HepG2 (cell line): ENCODE data around the gene MNAT1. TPM values are rescaled to one million over a fixed set of nuclear protein-coding genes. Genes with fewer than 3 reads are reported as not detected.

Experiments
- CREM ChIP-seq, 2 experiments: sonication (generic) in 1 of 2; formaldehyde crosslinking in 1 of 2; IDR thresholded peaks; 2 replicates each; pipeline versions ENCODE4 v1.4.0 to v1.6.1; 2016 to 2020; ENCODE audit warnings: antibody characterized with exemption in 1 of 2, mild to moderate bottlenecking in 1 of 2, missing genetic modification reagents in 1 of 2
- ERF ChIP-seq: IDR thresholded peaks from 2 replicates; pipeline ENCODE4 v1.6.1; 2018; ENCODE audit warnings: missing biosample characterization, missing genetic modification reagents
- FOXA1 ChIP-seq, 2 experiments: fragments of 450-650 bp in 1 of 2; sonication (generic) in 1 of 2; formaldehyde crosslinking in 1 of 2; IDR thresholded peaks; 2 replicates each; pipeline versions ENCODE4 v1.4.0 to v1.6.1; 2016 to 2020; ENCODE audit warnings: missing genetic modification reagents in 1 of 2
- FOXJ3 ChIP-seq: sonication (generic); formaldehyde crosslinking; IDR thresholded peaks from 2 replicates; pipeline ENCODE4 v1.4.0; 2020; ENCODE audit warnings: missing genetic modification reagents, mild to moderate bottlenecking, borderline replicate concordance
- HDAC2 ChIP-seq: sonication (generic); formaldehyde crosslinking; IDR thresholded peaks from 2 replicates; pipeline ENCODE4 v1.4.0; 2020; ENCODE audit warnings: missing genetic modification reagents
- HNRNPK ChIP-seq: fragments of 200-400 bp; formaldehyde crosslinking; IDR thresholded peaks from 2 replicates; pipeline ENCODE4 v1.6.1; 2018; ENCODE audit warnings: low read length, low read depth, moderate library complexity, mild to moderate bottlenecking; ENCODE audit not compliant: poor library complexity, severe bottlenecking
- PBX2 ChIP-seq: IDR thresholded peaks from 2 replicates; pipeline ENCODE4 v1.6.1; 2016; ENCODE audit warnings: control low read depth
- PHF8 ChIP-seq: sonication (generic); formaldehyde crosslinking; IDR thresholded peaks from 2 replicates; pipeline ENCODE4 v1.5.0; 2020; ENCODE audit warnings: missing genetic modification reagents
- RNF219 ChIP-seq: sonication (generic); formaldehyde crosslinking; IDR thresholded peaks from 2 replicates; pipeline ENCODE4 v1.5.0; 2020; ENCODE audit warnings: mild to moderate bottlenecking, missing genetic modification reagents
- SMAD9 ChIP-seq: sonication (generic); formaldehyde crosslinking; IDR thresholded peaks from 2 replicates; pipeline ENCODE4 v1.5.1; 2020; ENCODE audit warnings: mild to moderate bottlenecking, missing genetic modification reagents
- SMARCC2 ChIP-seq: fragments of 450-650 bp; IDR thresholded peaks from 2 replicates; pipeline ENCODE4 v1.6.1; 2017; ENCODE audit warnings: antibody characterized with exemption, mild to moderate bottlenecking
- ZKSCAN1 ChIP-seq: fragments of 150-350 bp; IDR thresholded peaks from 2 replicates; pipeline ENCODE4 v1.6.1; 2014; ENCODE audit warnings: low read length
- ZNF276 ChIP-seq: sonication (generic); formaldehyde crosslinking; IDR thresholded peaks from 2 replicates; pipeline ENCODE4 v1.4.0; 2020; ENCODE audit warnings: mild to moderate bottlenecking, low read depth, missing genetic modification reagents
- ZNF414 ChIP-seq: sonication (generic); formaldehyde crosslinking; IDR thresholded peaks from 2 replicates; pipeline ENCODE4 v1.5.0; 2020; ENCODE audit warnings: missing genetic modification reagents
- ZNF431 ChIP-seq: sonication (generic); formaldehyde crosslinking; IDR thresholded peaks from 2 replicates; pipeline ENCODE4 v1.9.0; 2022; ENCODE audit warnings: missing genetic modification reagents, low read depth, mild to moderate bottlenecking, borderline replicate concordance
- ZNF768 ChIP-seq: sonication (generic); formaldehyde crosslinking; IDR thresholded peaks from 2 replicates; pipeline ENCODE4 v1.4.0; 2020; ENCODE audit warnings: missing genetic modification reagents
- polyA plus RNA-seq, 8 experiments: library from polyadenylated mRNA; depleted of rRNA in 3 of 8; stranded (reverse) in 7 of 8; unstranded in 1 of 8; fragments of >200 nt; fragmentation: Illumina TruSeq in 4 of 8; extraction: Trizol in 4 of 8; gene quantifications; 2 replicates each; pipeline versions ENCODE4 v1.2.1 to v1.2.3, GENCODE V29; 2011 to 2016; ENCODE audit warnings: low read depth in 4 of 8, missing spikeins in 1 of 8, mixed read lengths in 1 of 8; ENCODE audit not compliant: insufficient read depth in 1 of 8
- total RNA-seq, 5 experiments: library from RNA; depleted of rRNA; stranded (reverse); fragments of >200 nt; fragmentation: Illumina TruSeq; extraction: Trizol; gene quantifications; 2 replicates each; pipeline ENCODE4 v1.2.3, GENCODE V29; 2016; ENCODE audit warnings: low read depth in 1 of 5
- TF ChIP-seq, protein P1 (sequence below), 2 experiments: IDR thresholded peaks; 2 replicates each; pipeline ENCODE4 v1.6.1; 2011 to 2012; ENCODE audit warnings: low read length in 2 of 2, borderline replicate concordance in 1 of 2, low read depth in 1 of 2, mild to moderate bottlenecking in 1 of 2, moderate library complexity in 1 of 2
- TF ChIP-seq, protein P2 (sequence below): sonication (generic); formaldehyde crosslinking; IDR thresholded peaks from 2 replicates; pipeline ENCODE4 v1.5.0; 2020; ENCODE audit warnings: mild to moderate bottlenecking, missing genetic modification reagents

MNAT1 gene
- total and polyA plus RNA-seq, 2 of the 13 experiments (the other 11 are each of a cell fraction or from before 2014, with no cell fraction given), result 49.2 to 94.8 TPM

DNA sequence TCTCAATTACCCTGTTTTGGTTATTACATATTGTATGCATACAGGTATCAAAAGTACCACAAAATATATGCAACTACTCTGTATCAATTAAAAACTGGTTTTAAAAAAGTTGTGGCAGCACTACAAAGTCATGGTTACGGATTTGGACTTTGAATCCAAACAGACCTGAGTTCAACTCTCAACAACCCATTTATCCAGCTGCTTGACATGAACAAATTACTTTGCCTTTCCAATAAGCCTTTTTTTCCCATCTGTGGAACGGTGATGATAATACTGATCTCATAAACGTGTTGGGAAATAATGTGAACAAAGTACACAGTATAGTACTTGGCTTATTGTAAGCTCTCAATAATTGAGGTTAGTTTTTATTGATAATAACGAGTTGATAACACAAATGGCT, 85.0 kb downstream of the MNAT1 start (continued):
- TF ChIP-seq RNF219, result no peak
- TF ChIP-seq PBX2 (CRISPR knock-in tag), result peak; percentile 45; the same call in 1 of the 2 replicates
- no peak for TF ChIP-seq SMAD9 (CRISPR knock-in tag)
- TF ChIP-seq ZNF431 (CRISPR knock-in tag), result no peak
- TF ChIP-seq, protein P1, sequence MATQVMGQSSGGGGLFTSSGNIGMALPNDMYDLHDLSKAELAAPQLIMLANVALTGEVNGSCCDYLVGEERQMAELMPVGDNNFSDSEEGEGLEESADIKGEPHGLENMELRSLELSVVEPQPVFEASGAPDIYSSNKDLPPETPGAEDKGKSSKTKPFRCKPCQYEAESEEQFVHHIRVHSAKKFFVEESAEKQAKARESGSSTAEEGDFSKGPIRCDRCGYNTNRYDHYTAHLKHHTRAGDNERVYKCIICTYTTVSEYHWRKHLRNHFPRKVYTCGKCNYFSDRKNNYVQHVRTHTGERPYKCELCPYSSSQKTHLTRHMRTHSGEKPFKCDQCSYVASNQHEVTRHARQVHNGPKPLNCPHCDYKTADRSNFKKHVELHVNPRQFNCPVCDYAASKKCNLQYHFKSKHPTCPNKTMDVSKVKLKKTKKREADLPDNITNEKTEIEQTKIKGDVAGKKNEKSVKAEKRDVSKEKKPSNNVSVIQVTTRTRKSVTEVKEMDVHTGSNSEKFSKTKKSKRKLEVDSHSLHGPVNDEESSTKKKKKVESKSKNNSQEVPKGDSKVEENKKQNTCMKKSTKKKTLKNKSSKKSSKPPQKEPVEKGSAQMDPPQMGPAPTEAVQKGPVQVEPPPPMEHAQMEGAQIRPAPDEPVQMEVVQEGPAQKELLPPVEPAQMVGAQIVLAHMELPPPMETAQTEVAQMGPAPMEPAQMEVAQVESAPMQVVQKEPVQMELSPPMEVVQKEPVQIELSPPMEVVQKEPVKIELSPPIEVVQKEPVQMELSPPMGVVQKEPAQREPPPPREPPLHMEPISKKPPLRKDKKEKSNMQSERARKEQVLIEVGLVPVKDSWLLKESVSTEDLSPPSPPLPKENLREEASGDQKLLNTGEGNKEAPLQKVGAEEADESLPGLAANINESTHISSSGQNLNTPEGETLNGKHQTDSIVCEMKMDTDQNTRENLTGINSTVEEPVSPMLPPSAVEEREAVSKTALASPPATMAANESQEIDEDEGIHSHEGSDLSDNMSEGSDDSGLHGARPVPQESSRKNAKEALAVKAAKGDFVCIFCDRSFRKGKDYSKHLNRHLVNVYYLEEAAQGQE (IDR thresholded peaks at IDR 0.05; ENCODE audit: borderline replicate concordance in 1 of 2, low read depth in 1 of 2, low read length in 2 of 2), result no peak
- TF ChIP-seq CREM (IDR thresholded peaks at IDR 0.05), result peak; percentile 48; the same call in 1 of the 2 replicates
- no peak for TF ChIP-seq CREM (CRISPR knock-in tag; IDR thresholded peaks at IDR 0.05)
- TF ChIP-seq ZNF768 (CRISPR knock-in tag), result no peak
- TF ChIP-seq, protein P2, sequence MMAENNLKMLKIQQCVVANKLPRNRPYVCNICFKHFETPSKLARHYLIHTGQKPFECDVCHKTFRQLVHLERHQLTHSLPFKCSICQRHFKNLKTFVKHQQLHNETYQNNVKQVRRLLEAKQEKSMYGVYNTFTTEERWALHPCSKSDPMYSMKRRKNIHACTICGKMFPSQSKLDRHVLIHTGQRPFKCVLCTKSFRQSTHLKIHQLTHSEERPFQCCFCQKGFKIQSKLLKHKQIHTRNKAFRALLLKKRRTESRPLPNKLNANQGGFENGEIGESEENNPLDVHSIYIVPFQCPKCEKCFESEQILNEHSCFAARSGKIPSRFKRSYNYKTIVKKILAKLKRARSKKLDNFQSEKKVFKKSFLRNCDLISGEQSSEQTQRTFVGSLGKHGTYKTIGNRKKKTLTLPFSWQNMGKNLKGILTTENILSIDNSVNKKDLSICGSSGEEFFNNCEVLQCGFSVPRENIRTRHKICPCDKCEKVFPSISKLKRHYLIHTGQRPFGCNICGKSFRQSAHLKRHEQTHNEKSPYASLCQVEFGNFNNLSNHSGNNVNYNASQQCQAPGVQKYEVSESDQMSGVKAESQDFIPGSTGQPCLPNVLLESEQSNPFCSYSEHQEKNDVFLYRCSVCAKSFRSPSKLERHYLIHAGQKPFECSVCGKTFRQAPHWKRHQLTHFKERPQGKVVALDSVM (CRISPR knock-in tag), result no peak
- peak; percentile 46; the same call in 1 of the 2 replicates for TF ChIP-seq HDAC2 (CRISPR knock-in tag)
- TF ChIP-seq SMARCC2, result no peak
- no peak for TF ChIP-seq FOXA1 (IDR thresholded peaks at IDR 0.05)
- peak; percentile 32; the same call in 1 of the 2 replicates for TF ChIP-seq FOXA1 (CRISPR knock-in tag; IDR thresholded peaks at IDR 0.05)
- TF ChIP-seq HNRNPK, result no peak
- TF ChIP-seq FOXJ3 (CRISPR knock-in tag), result peak; percentile 43; the same call in 1 of the 2 replicates
- TF ChIP-seq ZNF276 (CRISPR knock-in tag), result no peak
- TF ChIP-seq ZKSCAN1, result no peak
- TF ChIP-seq ERF (CRISPR knock-in tag), result no peak
- TF ChIP-seq ZNF414 (CRISPR knock-in tag), result no peak
- TF ChIP-seq PHF8 (CRISPR knock-in tag), result no peak
